ENCODE data around the gene PCBP3. TPM values are rescaled to one million over a fixed set of nuclear protein-coding genes. Genes with fewer than 3 reads are reported as not detected.
"Not testable (repeated sequence)": the region's sequence is repeated elsewhere in the genome, so short reads cannot be mapped to it uniquely, and the experiment has no call there.

PCBP3 gene
- 1 to 10 TPM; 4.8 to 5.8 TPM for total RNA-seq

- Mint-ChIP-seq H3K27ac (peak within 1 kb of the TSS; percentile 74), H3K36me3 (ENCODE audit: low read depth) (peaks cover 2% of the 10 kb centered on the region)
These were observed at the start of gene PCBP3 for GRCh38 chr21:45643021-45643980. TSS of gene PCBP3 (plus strand) at chr21:45643725. CDS start at chr21:45850086, 206,361 bp downstream.

GRCh38 chr21:45594721-45595489, 48.6 kb upstream of the PCBP3 start:
- Mint-ChIP-seq H3K4me1 (peaks cover 11% of the 10 kb centered on the region), H3K4me3 (no peak overlapping the region), H3K9me3 (no peaks in the 10 kb centered on the region), H3K27me3 (no peaks in the 10 kb centered on the region), H3K27ac (peak overlapping the region; percentile 32), H3K36me3 (ENCODE audit: low read depth) (no peaks in the 10 kb centered on the region)
- no peak for DNase-seq
- CTCF ChIA-PET, result interaction anchor here (0.7 to 2.3 kb wide), 3 partner anchors 39 to 226 kb away, joined by 3 to 6 read pairs (median 3); no protein-coding TSS in a partner anchor
- POLR2A ChIA-PET, result no interaction called here

More at GRCh38 chr21:45643021-45643980, at the start of gene PCBP3:
- Mint-ChIP-seq H3K4me1 (peaks cover 34% of the 10 kb centered on the region), H3K9me3 (no peaks in the 10 kb centered on the region), H3K4me3 (peak within 1 kb of the TSS; percentile 72), H3K27me3 (peaks cover 13% of the 10 kb centered on the region)
- ChIA-PET POLR2A (no interaction called here), CTCF (no interaction called here)
- peak; percentile 96 for DNase-seq

GRCh38 chr21:45595574-45596295, 47.8 kb upstream of the PCBP3 start:
- H3K27me3 Mint-ChIP-seq, result no peaks in the 10 kb centered on the region
- H3K36me3 Mint-ChIP-seq (ENCODE audit: low read depth), result no peaks in the 10 kb centered on the region
- no peaks in the 10 kb centered on the region for H3K9me3 Mint-ChIP-seq
- peak overlapping the region; percentile 32 for H3K27ac Mint-ChIP-seq
- H3K4me1 Mint-ChIP-seq, result peaks cover 11% of the 10 kb centered on the region
- H3K4me3 Mint-ChIP-seq, result no peak overlapping the region
- ChIA-PET CTCF (interaction anchor here (0.7 to 2.3 kb wide), 6 partner anchors 11 to 225 kb away, joined by 3 to 6 read pairs (median 4); no protein-coding TSS in a partner anchor), POLR2A (no interaction called here)
- DNase-seq, result no peak

GRCh38 chr21:45596704-45597318, 46.7 kb upstream of the PCBP3 start:
- H3K36me3 Mint-ChIP-seq (ENCODE audit: low read depth), result no peaks in the 10 kb centered on the region
- no peak overlapping the region for H3K27ac Mint-ChIP-seq
- H3K9me3 Mint-ChIP-seq, result peaks cover under 1% of the 10 kb centered on the region
- POLR2A ChIA-PET, result no interaction called here
- DNase-seq, result peak; percentile 88
- no peaks in the 10 kb centered on the region for H3K27me3 Mint-ChIP-seq
- H3K4me1 Mint-ChIP-seq, result peaks cover 11% of the 10 kb centered on the region
- H3K4me3 Mint-ChIP-seq, result no peak overlapping the region
- CTCF ChIA-PET, result interaction anchor here (0.7 to 1.6 kb wide), 4 partner anchors 10 to 48 kb away, joined by 3 to 4 read pairs (median 4); no protein-coding TSS in a partner anchor

- no peaks in the 10 kb centered on the region for H3K36me3 Mint-ChIP-seq (ENCODE audit: low read depth)
- DNase-seq, result no peak
- no peak overlapping the region for H3K27ac Mint-ChIP-seq
- no peak overlapping the region for H3K4me3 Mint-ChIP-seq
- H3K4me1 Mint-ChIP-seq, result peaks cover 11% of the 10 kb centered on the region
- peaks cover 6% of the 10 kb centered on the region for H3K9me3 Mint-ChIP-seq
- CTCF ChIA-PET, result no interaction called here
- H3K27me3 Mint-ChIP-seq, result peaks cover under 1% of the 10 kb centered on the region
- POLR2A ChIA-PET, result no interaction called here
These were observed 45.4 kb upstream of the PCBP3 start for GRCh38 chr21:45598109-45598508.

GRCh38 chr21:45598666-45599065, 44.9 kb upstream of the PCBP3 start:
- H3K4me1 Mint-ChIP-seq, result peaks cover 11% of the 10 kb centered on the region
- no peak for DNase-seq
- peaks cover 11% of the 10 kb centered on the region for H3K9me3 Mint-ChIP-seq
- no peak overlapping the region for H3K4me3 Mint-ChIP-seq
- peaks cover 2% of the 10 kb centered on the region for H3K27me3 Mint-ChIP-seq
- POLR2A ChIA-PET, result no interaction called here
- H3K36me3 Mint-ChIP-seq (ENCODE audit: low read depth), result peaks cover 1% of the 10 kb centered on the region
- H3K27ac Mint-ChIP-seq, result no peak overlapping the region
- CTCF ChIA-PET, result no interaction called here

- DNase-seq, result no peak
- ChIA-PET POLR2A (no interaction called here), CTCF (no interaction called here)
- Mint-ChIP-seq H3K27me3 (peaks cover 4% of the 10 kb centered on the region), H3K9me3 (peaks cover 16% of the 10 kb centered on the region), H3K36me3 (ENCODE audit: low read depth) (peaks cover 3% of the 10 kb centered on the region), H3K4me3 (no peak overlapping the region), H3K4me1 (peaks cover 11% of the 10 kb centered on the region), H3K27ac (no peak overlapping the region)
These were observed 44.4 kb upstream of the PCBP3 start for GRCh38 chr21:45599146-45599581.

GRCh38 chr21:45600248-45600647, 43.3 kb upstream of the PCBP3 start:
- Mint-ChIP-seq H3K27ac (no peak overlapping the region), H3K4me3 (no peak overlapping the region), H3K27me3 (peaks cover 4% of the 10 kb centered on the region), H3K9me3 (peaks cover 18% of the 10 kb centered on the region), H3K4me1 (peaks cover 9% of the 10 kb centered on the region), H3K36me3 (ENCODE audit: low read depth) (peaks cover 3% of the 10 kb centered on the region)
- no peak for DNase-seq
- CTCF ChIA-PET, result no interaction called here
- POLR2A ChIA-PET, result no interaction called here

- POLR2A ChIA-PET, result no interaction called here
- CTCF ChIA-PET, result interaction anchor here (1.3 to 1.7 kb wide), 2 partner anchors 14 to 45 kb away, joined by 5 read pairs; no protein-coding TSS in a partner anchor
- Mint-ChIP-seq H3K9me3 (peaks cover 18% of the 10 kb centered on the region), H3K27ac (no peak overlapping the region), H3K27me3 (peaks cover 4% of the 10 kb centered on the region), H3K4me1 (peaks cover 4% of the 10 kb centered on the region), H3K36me3 (ENCODE audit: low read depth) (peaks cover 3% of the 10 kb centered on the region), H3K4me3 (no peak overlapping the region)
- no peak for DNase-seq
These were observed 42.0 kb upstream of the PCBP3 start for GRCh38 chr21:45601551-45601950.

- no peak for DNase-seq
- CTCF ChIA-PET, result interaction anchor here (1.3 to 1.7 kb wide), 2 partner anchors 14 to 46 kb away, joined by 5 read pairs; no protein-coding TSS in a partner anchor
- peaks cover 4% of the 10 kb centered on the region for H3K27me3 Mint-ChIP-seq
These were observed 41.4 kb upstream of the PCBP3 start for GRCh38 chr21:45602106-45602505.

GRCh38 chr21:45603481-45603880, 40.0 kb upstream of the PCBP3 start:
- H3K27ac Mint-ChIP-seq, result no peak overlapping the region
- H3K27me3 Mint-ChIP-seq, result peaks cover 5% of the 10 kb centered on the region
- no peak for DNase-seq
- H3K36me3 Mint-ChIP-seq (ENCODE audit: low read depth), result peaks cover 3% of the 10 kb centered on the region
- H3K4me3 Mint-ChIP-seq, result no peak overlapping the region
- CTCF ChIA-PET, result interaction anchor here (0.7 to 1.7 kb wide), 2 partner anchors 12 to 311 kb away, joined by 3 to 5 read pairs; no protein-coding TSS in a partner anchor
- POLR2A ChIA-PET, result no interaction called here
- H3K9me3 Mint-ChIP-seq, result peaks cover 21% of the 10 kb centered on the region
- H3K4me1 Mint-ChIP-seq, result peaks cover 3% of the 10 kb centered on the region

More at GRCh38 chr21:45602106-45602505, 41.4 kb upstream of the PCBP3 start:
- POLR2A ChIA-PET, result no interaction called here
- Mint-ChIP-seq H3K9me3 (peaks cover 18% of the 10 kb centered on the region), H3K27ac (no peak overlapping the region), H3K4me1 (no peaks in the 10 kb centered on the region), H3K36me3 (ENCODE audit: low read depth) (peaks cover 3% of the 10 kb centered on the region), H3K4me3 (no peak overlapping the region)

GRCh38 chr21:45604681-45605080, 38.8 kb upstream of the PCBP3 start:
- H3K27me3 Mint-ChIP-seq; POLR2A ChIA-PET; H3K4me1 Mint-ChIP-seq; H3K36me3 Mint-ChIP-seq (ENCODE audit: low read depth); H3K27ac Mint-ChIP-seq; CTCF ChIA-PET; H3K4me3 Mint-ChIP-seq; DNase-seq: not testable (repeated sequence)
- peaks cover 21% of the 10 kb centered on the region for H3K9me3 Mint-ChIP-seq
